IMR-90 (cell line): ENCODE data around the gene SARNP. TPM values are rescaled to one million over a fixed set of nuclear protein-coding genes. Genes with fewer than 3 reads are reported as not detected.

ENCODE experiments used
- ATAC-seq: fragments of 200-7000 bp; cut with Tn5 transposase; 2 replicates; pipeline ENCODE4 v1.9.1; 2020; ENCODE audit warnings: low read depth, mild to moderate bottlenecking, moderate library complexity
- BruUV-seq: library from RNA; stranded (reverse); fragments of 400-500 nt; replicated peaks from 2 replicates; lab custom pipeline; 2021; lab: Mats Ljungman, UMichigan
- CTCF ChIA-PET: fragments of 300-600 bp; formaldehyde crosslinking; extraction: SDS; loops from one replicate; lab custom pipeline; 2021; ENCODE audit warnings: antibody characterized with exemption; lab: Yijun Ruan, JAX
- POLR2A ChIA-PET: fragments of 300-600 bp; sonication (Branson Sonifier 250); formaldehyde crosslinking; loops from one replicate; lab custom pipeline; 2022; ENCODE audit warnings: antibody characterized with exemption; ENCODE audit not compliant: unreplicated experiment; lab: Charles Lee
- DNase-seq: peaks from one replicate; pipeline ENCODE4 v3.0.0; 2013
- H2AFZ ChIP-seq: replicated peaks from 2 replicates; pipeline ENCODE3; 2013; ENCODE audit warnings: low read length, mild to moderate bottlenecking; ENCODE audit not compliant: poor library complexity
- H2AK5ac ChIP-seq: 2 replicates; pipeline ENCODE4 v1.6.1; 2013; ENCODE audit warnings: low read depth, low read length, inconsistent platforms
- H2AK9ac ChIP-seq: replicated peaks from 2 replicates; pipeline ENCODE3; 2013; ENCODE audit warnings: mild to moderate bottlenecking, low read depth, low read length, moderate library complexity; ENCODE audit not compliant: poor library complexity
- H2BK120ac ChIP-seq: 2 replicates; pipeline ENCODE4 v1.6.1; 2013; ENCODE audit warnings: low read depth, low read length, inconsistent platforms
- H2BK15ac ChIP-seq: 3 replicates; pipeline ENCODE4 v1.6.1; 2013; ENCODE audit warnings: low read depth, low read length, inconsistent platforms
- H2BK20ac ChIP-seq: 2 replicates; pipeline ENCODE4 v1.6.1; 2013; ENCODE audit warnings: low read depth, mild to moderate bottlenecking, inconsistent platforms, low read length, moderate library complexity
- H2BK5ac ChIP-seq: 2 replicates; pipeline ENCODE4 v1.6.1; 2013; ENCODE audit warnings: mild to moderate bottlenecking, low read depth, low read length, inconsistent platforms; ENCODE audit not compliant: poor library complexity, severe bottlenecking
- H3K14ac ChIP-seq: replicated peaks from 2 replicates; pipeline ENCODE4 v1.6.1; 2013; ENCODE audit warnings: low read depth, low read length, inconsistent platforms
- H3K18ac ChIP-seq: 2 replicates; pipeline ENCODE4 v1.6.1; 2013; ENCODE audit warnings: low read depth, low read length, control low read depth
- H3K23ac ChIP-seq: 2 replicates; pipeline ENCODE4 v1.6.1; 2013; ENCODE audit warnings: low read depth, low read length, inconsistent platforms
- H3K27ac ChIP-seq: 2 replicates; pipeline ENCODE4 v1.5.1; 2013; ENCODE audit warnings: mild to moderate bottlenecking, control low read depth, low read length; ENCODE audit not compliant: insufficient read depth
- H3K27me3 ChIP-seq: 2 replicates; pipeline ENCODE4 v1.6.1; 2013; ENCODE audit warnings: low read length; ENCODE audit not compliant: control insufficient read depth, insufficient read depth
- H3K36me3 ChIP-seq: 2 replicates; pipeline ENCODE4 v1.6.1; 2013; ENCODE audit warnings: low read length, mixed read lengths; ENCODE audit not compliant: control insufficient read depth, insufficient read depth
- H3K4ac ChIP-seq: 2 replicates; pipeline ENCODE4 v1.6.1; 2013; ENCODE audit warnings: low read depth, low read length, inconsistent platforms
- H3K4me1 ChIP-seq: 2 replicates; pipeline ENCODE4 v1.6.1; 2013; ENCODE audit warnings: low read length, mixed read lengths; ENCODE audit not compliant: control insufficient read depth, insufficient read depth
- H3K4me2 ChIP-seq: 2 replicates; pipeline ENCODE4 v1.6.1; 2013; ENCODE audit warnings: low read depth, mild to moderate bottlenecking, control low read depth, low read length, moderate library complexity
- H3K4me3 ChIP-seq: 2 replicates; pipeline ENCODE4 v1.5.1; 2013; ENCODE audit warnings: low read depth, mild to moderate bottlenecking, control low read depth, low read length, moderate library complexity; ENCODE audit not compliant: insufficient read depth
- H3K56ac ChIP-seq: 2 replicates; pipeline ENCODE4 v1.6.1; 2013; ENCODE audit warnings: low read length, inconsistent platforms; ENCODE audit not compliant: insufficient read depth; ENCODE audit errors: extremely low read depth
- H3K79me1 ChIP-seq, 2 experiments: 2 replicates each; pipeline ENCODE4 v1.6.1; 2013; ENCODE audit warnings: low read length in 2 of 2, inconsistent platforms in 1 of 2, low read depth in 1 of 2
- H3K9ac ChIP-seq: 2 replicates; pipeline ENCODE4 v1.6.1; 2013; ENCODE audit warnings: low read depth, low read length, control low read depth
- H3K9me1 ChIP-seq: 2 replicates; pipeline ENCODE4 v1.6.1; 2013; ENCODE audit warnings: low read length, inconsistent platforms; ENCODE audit not compliant: insufficient read depth
- H3K9me3 ChIP-seq: 2 replicates; pipeline ENCODE4 v1.6.1; 2013; ENCODE audit warnings: low read length; ENCODE audit not compliant: control insufficient read depth, insufficient read depth
- H4K20me1 ChIP-seq: 2 replicates; pipeline ENCODE4 v1.6.1; 2013; ENCODE audit warnings: low read length, inconsistent platforms; ENCODE audit not compliant: insufficient read depth
- H4K5ac ChIP-seq: 2 replicates; pipeline ENCODE4 v1.6.1; 2013; ENCODE audit warnings: mild to moderate bottlenecking, low read depth, low read length, control low read depth
- H4K8ac ChIP-seq, 2 experiments: 2 replicates each; pipeline ENCODE4 v1.6.1; 2013; ENCODE audit warnings: low read depth in 2 of 2, low read length in 2 of 2, control low read depth in 1 of 2, inconsistent platforms in 1 of 2
- H4K91ac ChIP-seq: 2 replicates; pipeline ENCODE4 v1.6.1; 2013; ENCODE audit warnings: low read depth, low read length, inconsistent platforms; ENCODE audit not compliant: insufficient read depth
- BHLHE40 ChIP-seq: fragments of 150-350 bp; IDR thresholded peaks from 2 replicates; pipeline ENCODE4 v1.6.1; 2016; ENCODE audit warnings: mild to moderate bottlenecking, low read depth, low read length
- CEBPB ChIP-seq: IDR thresholded peaks from 2 replicates; pipeline ENCODE4 v1.6.1; 2012; ENCODE audit warnings: low read depth, low read length, improper control_type of control experiment
- CHD1 ChIP-seq: IDR thresholded peaks from 2 replicates; pipeline ENCODE4 v1.6.1; 2012; ENCODE audit warnings: low read depth, low read length, improper control_type of control experiment
- CTCF ChIP-seq: conservative IDR thresholded peaks from 2 replicates; pipeline ENCODE4 v1.5.1; 2012; ENCODE audit warnings: mild to moderate bottlenecking, low read depth, low read length, improper control_type of control experiment
- ELK1 ChIP-seq: fragments of 150-350 bp; IDR thresholded peaks from 2 replicates; pipeline ENCODE4 v1.6.1; 2016; ENCODE audit warnings: low read depth, mild to moderate bottlenecking, low read length, moderate library complexity, borderline replicate concordance
- FOS ChIP-seq: fragments of 150-350 bp; IDR thresholded peaks from 2 replicates; pipeline ENCODE4 v1.6.1; 2016; ENCODE audit warnings: low read depth, low read length
- MAFK ChIP-seq: IDR thresholded peaks from 2 replicates; pipeline ENCODE4 v1.6.1; 2012; ENCODE audit warnings: low read depth, low read length, improper control_type of control experiment
- MAZ ChIP-seq: IDR thresholded peaks from 2 replicates; pipeline ENCODE4 v1.6.1; 2012; ENCODE audit warnings: low read depth, mild to moderate bottlenecking, low read length, improper control_type of control experiment, moderate library complexity, borderline replicate concordance
- MXI1 ChIP-seq: IDR thresholded peaks from 2 replicates; pipeline ENCODE4 v1.6.1; 2012; ENCODE audit warnings: low read depth, mild to moderate bottlenecking, low read length, moderate library complexity, borderline replicate concordance
- NFE2L2 ChIP-seq: fragments of 150-350 bp; IDR thresholded peaks from 2 replicates; pipeline ENCODE4 v1.6.1; 2016; ENCODE audit warnings: low read depth, mild to moderate bottlenecking, low read length
- POLR2A ChIP-seq: IDR thresholded peaks from 2 replicates; pipeline ENCODE4 v1.6.1; 2012; ENCODE audit warnings: mild to moderate bottlenecking, low read depth, low read length
- RAD21 ChIP-seq: IDR thresholded peaks from 2 replicates; pipeline ENCODE4 v1.6.1; 2012; ENCODE audit warnings: low read length, improper control_type of control experiment
- RCOR1 ChIP-seq: IDR thresholded peaks from 2 replicates; pipeline ENCODE4 v1.6.1; 2012; ENCODE audit warnings: mild to moderate bottlenecking, low read length, improper control_type of control experiment; ENCODE audit not compliant: insufficient replicate concordance
- RFX5 ChIP-seq: IDR thresholded peaks from 2 replicates; pipeline ENCODE4 v1.8.0; 2012; ENCODE audit warnings: low read depth, mild to moderate bottlenecking, low read length, moderate library complexity
- SMC3 ChIP-seq: fragments of 150-350 bp; IDR thresholded peaks from 2 replicates; pipeline ENCODE4 v1.6.1; 2016; ENCODE audit warnings: low read depth, mild to moderate bottlenecking, antibody characterized with exemption, low read length, moderate library complexity
- USF2 ChIP-seq: fragments of 150-350 bp; IDR thresholded peaks from 2 replicates; pipeline ENCODE4 v1.6.1; 2017; ENCODE audit warnings: mild to moderate bottlenecking, antibody characterized with exemption, low read length, low read depth
- WGBS, 2 experiments: methylation state at CpG; one replicate each; pipeline versions ENCODE4 v1.1.5 to v1.1.7; 2013; ENCODE audit warnings: missing lambda C conversion rate in 2 of 2; ENCODE audit not compliant: insufficient read length in 1 of 2; ENCODE audit errors: extremely low coverage in 2 of 2; 5-methylcytosine and 5-hydroxymethylcytosine counted together
- dilution Hi-C: fragments of 300-500 bp; cut with HindIII; formaldehyde crosslinking; loops from one replicate; pipeline ENCODE4 v1.14.3; 2018; ENCODE audit warnings: low sequenced_read_pairs; ENCODE audit not compliant: unreplicated experiment
- in situ Hi-C: fragments of 300-500 bp; cut with MboI; formaldehyde crosslinking; loops from 3 replicates; pipeline ENCODE4 v1.14.3; 2019; ENCODE audit warnings: low sequenced_read_pairs, inconsistent platforms, mixed read lengths
- intact Hi-C: fragments of 100-400 bp; cut with micrococcal nuclease; formaldehyde crosslinking; loops from 2 replicates; pipeline ENCODE4 v1.10.0; 2022
- polyA plus RNA-seq, 3 experiments: library from polyadenylated mRNA; depleted of rRNA; stranded (reverse); fragments of >200 nt; gene quantifications; 2 replicates each; pipeline ENCODE4 v1.2.3, GENCODE V29; 2012; ENCODE audit warnings: low replicate concordance in 1 of 3
- total RNA-seq: library from RNA; depleted of rRNA; stranded (reverse); fragments of >200 nt; gene quantifications from 2 replicates; pipeline ENCODE4 v1.2.3, GENCODE V29; 2012

SARNP gene
- total and polyA plus RNA-seq, 2 of the 4 experiments (the other 2 are of a cell fraction) = 46.8 to 103 TPM

GRCh38 chr12:55788546-55788945, 29.0 kb downstream of the SARNP start:
- H3K4ac ChIP-seq = no peak overlapping the region
- H2BK20ac ChIP-seq = no peak overlapping the region
- no peak overlapping the region for H3K14ac ChIP-seq
- intact Hi-C loops = no loop called here
- no peak overlapping the region for H2AFZ ChIP-seq
- no peak overlapping the region for H3K4me3 ChIP-seq
- no peak overlapping the region for H3K4me2 ChIP-seq
- TF ChIP-seq MAZ (no peak), MXI1 (no peak), RFX5 (no peak), MAFK (no peak), CHD1 (no peak), SMC3 (no peak), RCOR1 (no peak), CTCF (no peak), CEBPB (no peak), ELK1 (no peak), BHLHE40 (no peak), NFE2L2 (no peak), USF2 (no peak), POLR2A (no peak), RAD21 (no peak), FOS (no peak)
- no peak overlapping the region for H2BK15ac ChIP-seq
- H3K79me1 ChIP-seq = peaks cover 20 to 26% of the 10 kb centered on the region in 2 experiments
- H3K9ac ChIP-seq = no peak overlapping the region
- no peaks in the 10 kb centered on the region for H3K9me3 ChIP-seq
- BruUV-seq = no TSS peak
- H4K5ac ChIP-seq = no peak overlapping the region
- no peaks in the 10 kb centered on the region for H3K4me1 ChIP-seq
- H4K20me1 ChIP-seq = no peaks in the 10 kb centered on the region
- no peak overlapping the region for H3K23ac ChIP-seq
- H4K8ac ChIP-seq = no peak overlapping the region
- no peak for DNase-seq
- no peak for ATAC-seq
- CTCF ChIA-PET = interaction anchor here (0.9 kb wide), 1 partner anchor 9 kb away, joined by 3 read pairs; no protein-coding TSS in a partner anchor
- H3K56ac ChIP-seq = no peak overlapping the region
- H2AK5ac ChIP-seq = no peak overlapping the region
- H3K18ac ChIP-seq = no peak overlapping the region
- in situ Hi-C loops = no loop called here
- POLR2A ChIA-PET = no interaction called here
- no peak overlapping the region for H2BK5ac ChIP-seq
- H2AK9ac ChIP-seq = no peak overlapping the region
- H3K27me3 ChIP-seq = no peaks in the 10 kb centered on the region
- no peaks in the 10 kb centered on the region for H3K9me1 ChIP-seq
- H2BK120ac ChIP-seq = no peak overlapping the region
- dilution Hi-C loops = no loop called here
- H3K27ac ChIP-seq = no peak overlapping the region
- 100% methylated on average over 1 of the region's 7 CpGs; no CpG with 5 or more reads in 1 of the 2 experiments for WGBS, 2 experiments
- H4K91ac ChIP-seq = no peak overlapping the region
- peaks cover 46% of the 10 kb centered on the region for H3K36me3 ChIP-seq
